Thymus (tissue), 11 donors: Measurements from ENCODE around the gene TSPAN14. TPM values are rescaled to one million over a fixed set of nuclear protein-coding genes. Genes with fewer than 3 reads are reported as not detected.

Experiments
- DNase-seq, 9 donors: peaks; one replicate each; pipeline ENCODE4 v3.0.0-alpha.2; 2013; ENCODE audit warnings: low spot score in 9 of 9, low read depth in 6 of 9, missing footprints in 1 of 9
- H3K27ac ChIP-seq, 2 donors: one replicate each; pipeline ENCODE4 v1.5.1; 2013; ENCODE audit warnings: control low read depth in 1 of 2, low read depth in 1 of 2, low read length in 1 of 2, mild to moderate bottlenecking in 1 of 2, moderate library complexity in 1 of 2
- H3K27me3 ChIP-seq, 2 donors: one replicate each; pipeline ENCODE4 v1.5.1; 2013; ENCODE audit warnings: low read length in 1 of 2; ENCODE audit not compliant: control insufficient read depth in 2 of 2, insufficient read depth in 1 of 2
- H3K36me3 ChIP-seq, 2 donors: one replicate each; pipeline ENCODE4 v1.5.1; 2013; ENCODE audit warnings: low read length in 1 of 2, mild to moderate bottlenecking in 1 of 2, moderate library complexity in 1 of 2; ENCODE audit not compliant: control insufficient read depth in 2 of 2, insufficient read depth in 2 of 2
- H3K4me1 ChIP-seq, 2 donors: one replicate each; pipeline ENCODE4 v1.5.1; 2013; ENCODE audit warnings: low read length in 2 of 2; ENCODE audit not compliant: control insufficient read depth in 2 of 2, insufficient read depth in 2 of 2
- H3K4me3 ChIP-seq, 2 donors: one replicate each; pipeline ENCODE4 v1.5.1; 2013; ENCODE audit warnings: low read length in 2 of 2, control low read depth in 1 of 2, mild to moderate bottlenecking in 1 of 2
- H3K9me3 ChIP-seq, 2 donors: one replicate each; pipeline ENCODE4 v1.5.1; 2013; ENCODE audit warnings: low read length in 1 of 2, mild to moderate bottlenecking in 1 of 2; ENCODE audit not compliant: control insufficient read depth in 2 of 2, insufficient read depth in 1 of 2
- WGBS: extraction: QIAGEN DNeasy Blood & Tissue Kit; methylation state at CpG from one replicate; pipeline ENCODE4 v1.1.7; 2013; 5-methylcytosine and 5-hydroxymethylcytosine counted together
- polyA plus RNA-seq: library from polyadenylated mRNA; stranded (reverse); fragments of 200-250 nt; gene quantifications from one replicate; pipeline ENCODE4 v1.2.3, GENCODE V29; 2013
- total RNA-seq: library from RNA; stranded (reverse); fragments of 120-200 nt; gene quantifications from one replicate; pipeline ENCODE4 v1.2.4, GENCODE V29; 2013
- donor health status: healthy.

TSPAN14 gene
- total and polyA plus RNA-seq, 2 donors: 16.6 to 60.0 TPM

DNA sequence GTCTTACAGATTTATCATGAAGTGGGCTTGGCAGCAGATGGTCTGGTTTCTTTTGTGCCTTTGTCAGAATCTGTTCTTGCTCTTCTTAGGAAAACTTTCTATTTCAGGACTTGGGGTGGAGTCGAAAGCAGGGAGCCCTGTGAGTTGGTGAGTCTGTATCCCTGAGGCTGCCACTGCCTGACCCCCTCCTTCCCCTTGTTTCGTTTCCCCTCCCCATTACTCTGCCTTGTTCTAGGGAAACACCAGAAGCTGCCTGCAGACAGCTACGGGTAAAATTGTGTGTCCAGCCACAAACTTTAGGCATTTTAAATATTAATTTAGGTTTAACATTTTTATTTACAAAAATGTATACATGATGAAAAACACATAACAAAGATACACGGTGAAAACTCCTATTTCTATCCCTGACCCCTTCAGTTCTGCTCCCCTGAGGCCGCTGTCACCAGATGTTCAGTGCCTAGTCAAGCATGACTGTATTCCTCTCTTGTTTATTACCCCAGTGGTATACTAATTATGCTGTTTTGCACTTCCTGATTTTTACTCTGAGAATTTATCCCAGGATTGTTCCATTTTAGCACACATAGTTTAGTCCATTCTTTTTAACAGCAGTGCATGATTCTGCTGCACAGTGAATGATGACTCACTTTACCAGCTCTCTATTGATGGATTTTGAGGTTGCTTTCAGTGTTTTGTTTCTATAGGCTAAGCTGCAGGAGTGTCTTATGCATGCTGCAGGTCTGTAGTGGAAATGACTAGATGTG, 9.1 kb downstream of the TSPAN14 start:
- no peak overlapping the region for H3K4me3 ChIP-seq
- H3K27ac ChIP-seq: peak overlapping the region; percentile 33 to 59
- no peaks in the 10 kb centered on the region for H3K36me3 ChIP-seq
- H3K27me3 ChIP-seq: no peaks in the 10 kb centered on the region
- H3K4me1 ChIP-seq: peaks cover 89 to 100% of the 10 kb centered on the region in 2 donors
- DNase-seq: no peak
- no peaks in the 10 kb centered on the region for H3K9me3 ChIP-seq
- WGBS: 59% methylated on average over 5 of the region's 5 CpGs

DNA sequence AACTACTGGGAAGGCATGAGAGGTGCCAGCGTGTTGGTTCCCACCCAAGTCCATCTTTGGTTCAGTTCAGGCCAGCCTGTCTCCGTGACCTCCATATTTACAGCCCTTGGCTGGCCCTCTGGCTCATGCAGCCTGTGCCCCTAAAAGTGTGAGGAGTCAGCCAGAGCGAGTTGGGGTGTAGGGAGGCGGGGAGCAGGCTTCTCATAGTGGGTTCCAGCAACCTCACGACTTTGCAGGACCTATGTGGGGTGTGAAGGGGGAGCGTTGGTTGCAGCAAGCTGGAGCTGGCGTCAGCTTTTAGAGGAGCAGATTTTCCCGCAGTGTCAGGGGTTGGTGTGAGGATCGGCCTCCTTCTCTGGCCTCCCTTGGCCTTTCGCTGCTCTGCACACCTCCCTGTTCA, 9.8 kb downstream of the TSPAN14 start:
- no peak for DNase-seq
- Histone ChIP-seq H3K4me3 (no peak overlapping the region), H3K4me1 (peaks cover 86 to 100% of the 10 kb centered on the region in 2 donors), H3K9me3 (no peaks in the 10 kb centered on the region), H3K27me3 (no peaks in the 10 kb centered on the region), H3K27ac (peak overlapping the region; percentile 59 to 97), H3K36me3 (no peaks in the 10 kb centered on the region)
- WGBS: 92% methylated on average over 10 of the region's 10 CpGs

DNA sequence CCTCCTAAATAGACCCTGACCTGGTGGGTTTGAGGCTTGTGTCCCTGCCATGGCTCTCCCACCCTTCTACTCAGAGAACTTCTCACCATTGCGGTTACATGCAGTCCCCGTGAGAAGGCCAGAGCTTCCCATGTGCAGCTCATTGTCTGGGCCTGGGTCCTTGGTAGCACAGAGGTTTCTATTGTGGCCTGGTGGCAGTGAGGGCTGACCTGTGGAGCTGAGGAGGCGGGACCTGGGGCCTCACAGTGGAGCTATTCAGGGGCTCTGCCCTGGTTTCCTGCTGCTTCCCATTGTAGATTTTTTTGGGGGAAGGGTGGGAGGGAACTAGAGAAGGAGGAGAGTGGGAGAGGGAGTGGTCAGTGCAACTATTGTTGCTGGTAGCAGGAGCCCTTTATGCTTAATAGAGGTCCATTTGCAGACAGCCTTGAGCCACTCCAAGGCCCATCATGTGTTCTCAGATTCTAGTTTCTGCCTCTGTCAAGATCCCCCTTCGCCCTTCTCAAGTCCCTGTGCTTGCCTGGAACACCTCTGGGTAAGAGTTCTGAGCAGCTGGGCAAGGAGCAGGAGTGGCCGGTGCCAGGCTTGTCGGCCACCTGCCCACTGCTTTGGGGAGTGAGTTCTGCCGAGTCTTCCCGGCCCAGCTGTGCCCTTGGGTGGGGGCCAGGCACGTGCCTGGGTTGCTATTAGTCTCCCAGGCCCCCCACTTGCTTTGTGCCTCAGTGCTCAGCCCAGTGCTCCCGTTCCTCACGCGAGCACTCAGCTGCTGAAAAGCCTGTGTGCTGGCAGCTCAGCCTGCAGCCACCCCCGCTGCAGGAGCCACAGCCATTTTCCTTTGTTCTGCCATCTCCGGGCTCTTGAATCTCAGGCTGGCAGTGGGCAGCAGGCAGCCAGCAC, 10.7 kb downstream of the TSPAN14 start:
- H3K4me3 ChIP-seq: peak overlapping the region in 1 of 2 donors; percentile 32
- H3K27me3 ChIP-seq: no peaks in the 10 kb centered on the region
- H3K36me3 ChIP-seq: peaks cover 0 to 6% of the 10 kb centered on the region in 2 donors
- peaks cover 86 to 100% of the 10 kb centered on the region in 2 donors for H3K4me1 ChIP-seq
- peak in 1 of 9 donors; percentile 70 for DNase-seq
- no peaks in the 10 kb centered on the region for H3K9me3 ChIP-seq
- peak overlapping the region; percentile 87 to 97 for H3K27ac ChIP-seq
- WGBS: 47% methylated on average over 14 of the region's 14 CpGs

DNA sequence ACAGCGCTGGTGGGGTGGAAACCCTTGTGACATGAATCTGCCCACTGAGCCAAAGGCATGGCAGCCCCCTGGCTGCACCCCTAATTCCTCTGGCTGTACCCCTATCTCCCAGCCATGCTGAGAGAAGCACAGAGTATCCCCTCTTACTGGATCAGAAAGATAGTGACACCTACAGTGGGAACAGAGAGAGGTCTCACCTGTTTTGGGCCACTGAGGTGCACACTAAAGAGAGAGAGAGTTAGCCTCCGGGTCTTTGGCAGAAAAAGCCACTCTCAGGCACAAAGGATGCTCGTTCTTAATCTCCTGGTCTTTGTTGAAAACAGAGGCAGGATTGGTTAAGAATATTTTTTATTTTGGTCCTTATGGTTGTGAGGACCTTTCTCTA, 11.3 kb downstream of the TSPAN14 start:
- WGBS: 35% methylated on average over 3 of the region's 3 CpGs

DNA sequence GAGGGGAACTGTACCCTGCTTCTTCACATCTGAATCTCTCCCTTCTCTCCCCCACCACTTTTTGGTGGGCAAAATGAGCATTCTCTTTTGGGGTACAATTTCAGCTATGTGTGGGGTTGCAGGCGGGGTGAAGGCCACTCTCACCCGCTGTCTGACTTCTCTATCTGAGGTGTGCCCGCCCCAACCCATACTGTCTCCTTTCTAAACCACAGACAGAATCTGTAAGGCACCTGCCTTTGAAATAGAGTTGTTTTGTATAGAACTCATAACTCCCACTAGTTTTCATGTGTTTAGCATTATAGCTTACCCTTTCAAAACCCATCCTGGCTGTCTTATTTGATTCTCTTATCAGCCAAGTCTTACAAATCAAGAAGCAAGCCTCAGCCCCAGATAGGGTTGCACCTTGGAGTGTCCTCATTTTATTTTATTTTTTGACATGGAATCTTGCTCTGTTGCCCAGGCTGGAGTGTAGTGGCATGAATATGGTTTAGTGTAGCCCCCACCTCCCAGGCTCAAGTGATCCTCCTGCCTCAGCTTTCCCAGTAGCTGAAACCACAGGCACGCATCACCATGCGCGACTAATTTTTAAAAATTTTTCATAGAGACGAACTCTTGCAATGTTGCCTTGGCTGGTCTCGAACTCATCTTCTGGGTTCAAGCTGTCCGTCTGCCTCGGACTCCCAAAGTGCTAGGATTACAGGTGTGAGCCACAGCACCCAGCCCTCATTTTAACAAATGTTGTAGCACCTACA, 11.9 kb downstream of the TSPAN14 start:
- Histone ChIP-seq H3K27me3 (no peaks in the 10 kb centered on the region), H3K36me3 (peaks cover 3 to 6% of the 10 kb centered on the region in 2 donors), H3K4me1 (peaks cover 82 to 99% of the 10 kb centered on the region in 2 donors), H3K27ac (peak overlapping the region; percentile 87 to 97), H3K4me3 (peak overlapping the region in 1 of 2 donors; percentile 32), H3K9me3 (no peaks in the 10 kb centered on the region)
- WGBS: 42% methylated on average over 10 of the region's 10 CpGs
- peak in 2 of 9 donors; percentile 59 to 86 for DNase-seq

More for the DNA sequence above, 11.3 kb downstream of the TSPAN14 start:
- peaks cover 82 to 99% of the 10 kb centered on the region in 2 donors for H3K4me1 ChIP-seq
- H3K36me3 ChIP-seq: peaks cover 0 to 6% of the 10 kb centered on the region in 2 donors
- H3K9me3 ChIP-seq: no peaks in the 10 kb centered on the region
- no peaks in the 10 kb centered on the region for H3K27me3 ChIP-seq
- DNase-seq: peak in 1 of 9 donors; percentile 62
- peak overlapping the region; percentile 87 to 97 for H3K27ac ChIP-seq
- H3K4me3 ChIP-seq: peak overlapping the region in 1 of 2 donors; percentile 32

DNA sequence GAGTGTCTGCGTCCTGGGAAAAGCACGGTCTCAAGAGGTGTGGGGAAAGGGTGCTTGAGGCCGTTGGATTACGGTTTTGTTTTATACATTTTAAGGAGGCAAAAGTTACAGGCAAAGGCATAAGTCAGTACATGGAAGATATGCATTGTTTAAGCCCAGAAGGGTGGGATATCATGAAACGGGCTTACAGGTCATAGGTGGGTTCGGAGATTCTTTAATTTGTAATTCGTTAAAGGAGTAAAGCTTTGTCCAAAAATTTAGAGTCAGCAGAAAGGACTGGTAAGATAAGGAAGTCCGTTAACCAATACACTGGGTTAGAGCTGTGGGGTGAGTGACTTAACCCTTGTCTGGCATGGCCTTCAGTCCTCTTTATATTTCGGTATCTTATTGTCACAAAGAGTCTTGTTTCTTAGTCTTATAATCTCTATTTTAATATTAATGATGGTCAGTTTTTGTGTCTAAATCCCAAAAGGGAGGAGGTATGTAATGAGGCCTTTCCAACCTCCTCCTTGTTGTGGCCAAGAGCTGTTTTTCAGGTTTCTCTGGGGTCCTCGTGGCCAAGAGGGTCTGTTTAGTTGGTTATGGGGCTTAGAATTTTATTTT, 12.7 kb downstream of the TSPAN14 start:
- no peaks in the 10 kb centered on the region for H3K27me3 ChIP-seq
- peak overlapping the region; percentile 87 to 97 for H3K27ac ChIP-seq
- WGBS: 85% methylated on average over 10 of the region's 10 CpGs
- H3K36me3 ChIP-seq: peaks cover 3 to 9% of the 10 kb centered on the region in 2 donors
- H3K4me3 ChIP-seq: no peak overlapping the region
- H3K4me1 ChIP-seq: peaks cover 80 to 99% of the 10 kb centered on the region in 2 donors
- no peak for DNase-seq
- H3K9me3 ChIP-seq: no peaks in the 10 kb centered on the region

GRCh38 chr10:80468002-80468401, 13.9 kb downstream of the TSPAN14 start:
- H3K4me3 ChIP-seq: peak overlapping the region; percentile 31 to 49
- 14% methylated on average over 6 of the region's 6 CpGs for WGBS
- no peaks in the 10 kb centered on the region for H3K9me3 ChIP-seq
- H3K27ac ChIP-seq: peak overlapping the region; percentile 87 to 97
- peak in 3 of 9 donors; percentile 59 to 80 (median 64) for DNase-seq
- peaks cover 3 to 9% of the 10 kb centered on the region in 2 donors for H3K36me3 ChIP-seq
- H3K27me3 ChIP-seq: no peaks in the 10 kb centered on the region
- peaks cover 81 to 99% of the 10 kb centered on the region in 2 donors for H3K4me1 ChIP-seq

GRCh38 chr10:80468806-80469421, 14.8 kb downstream of the TSPAN14 start:
- 49% methylated on average over 7 of the region's 7 CpGs for WGBS
- H3K4me3 ChIP-seq: peak overlapping the region; percentile 31 to 49
- DNase-seq: no peak
- no peaks in the 10 kb centered on the region for H3K27me3 ChIP-seq
- peak overlapping the region; percentile 87 to 96 for H3K27ac ChIP-seq
- peaks cover 81 to 99% of the 10 kb centered on the region in 2 donors for H3K4me1 ChIP-seq
- peaks cover 3 to 9% of the 10 kb centered on the region in 2 donors for H3K36me3 ChIP-seq
- H3K9me3 ChIP-seq: no peaks in the 10 kb centered on the region
